Skin of body (tissue), 2 donors: ENCODE data around the gene MAP3K20. TPM values are rescaled to one million over a fixed set of nuclear protein-coding genes. Genes with fewer than 3 reads are reported as not detected.
"Not testable (repeated sequence)": the region's sequence is repeated elsewhere in the genome, so short reads cannot be mapped to it uniquely, and the experiment has no call there.

Experiments used
- DNase-seq: peaks from one replicate; lab custom pipeline; 2025; lab: John Stamatoyannopoulos, UW
- total RNA-seq: library from RNA; depleted of rRNA; stranded (reverse); fragments of >200 nt; gene quantifications from one replicate; pipeline ENCODE4 v1.2.3, GENCODE V29; 2014

Gene MAP3K20
- total RNA-seq, 1 donor from 2014 or later, result 60.2 TPM

DNA sequence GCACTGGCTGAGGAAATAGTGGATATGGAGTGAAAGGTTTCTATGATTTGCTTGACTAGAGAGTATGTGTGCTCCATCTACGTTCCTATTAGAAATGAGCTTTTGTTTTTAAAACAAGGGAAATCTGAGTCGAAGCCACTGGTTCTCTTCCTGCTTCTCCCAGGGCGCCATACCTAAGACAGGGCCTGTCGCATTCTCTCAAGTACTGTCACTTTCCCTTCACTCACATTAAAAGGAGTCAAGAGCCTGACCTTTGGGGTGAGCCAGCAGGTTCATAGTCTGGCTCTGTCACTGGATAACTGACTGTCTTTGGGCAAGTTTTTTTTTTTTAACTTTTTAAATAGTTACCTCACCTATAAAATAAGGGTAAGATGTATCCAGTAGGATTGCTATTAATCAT is 121.0 kb downstream of the MAP3K20 start:
- DNase-seq, result no peak

DNA sequence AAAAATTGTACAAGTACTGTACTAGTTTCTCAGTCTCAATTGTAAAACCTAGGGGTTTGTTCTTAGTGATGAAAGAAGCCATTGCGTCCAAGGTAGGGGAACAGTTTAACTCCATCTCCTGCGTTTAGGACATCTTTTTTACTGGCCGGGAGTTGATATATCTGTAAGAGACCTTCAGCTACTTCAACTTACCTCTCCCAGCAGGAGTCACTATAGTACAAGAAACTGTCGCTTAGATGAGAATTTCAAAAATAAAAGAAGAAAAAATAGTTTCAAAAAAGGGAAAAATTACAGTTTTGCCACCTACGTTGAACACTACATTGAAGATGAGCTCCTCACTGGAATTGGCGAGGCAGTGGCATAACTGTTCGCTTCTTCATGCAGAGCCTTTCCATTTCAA is 122.7 kb downstream of the MAP3K20 start:
- DNase-seq, result no peak

- no peak for DNase-seq
Observed at GRCh38 chr2:173199294-173199693, 123.6 kb downstream of the MAP3K20 start.

GRCh38 chr2:173202570-173202969 is 126.9 kb downstream of the MAP3K20 start:
- DNase-seq, result no peak

DNA sequence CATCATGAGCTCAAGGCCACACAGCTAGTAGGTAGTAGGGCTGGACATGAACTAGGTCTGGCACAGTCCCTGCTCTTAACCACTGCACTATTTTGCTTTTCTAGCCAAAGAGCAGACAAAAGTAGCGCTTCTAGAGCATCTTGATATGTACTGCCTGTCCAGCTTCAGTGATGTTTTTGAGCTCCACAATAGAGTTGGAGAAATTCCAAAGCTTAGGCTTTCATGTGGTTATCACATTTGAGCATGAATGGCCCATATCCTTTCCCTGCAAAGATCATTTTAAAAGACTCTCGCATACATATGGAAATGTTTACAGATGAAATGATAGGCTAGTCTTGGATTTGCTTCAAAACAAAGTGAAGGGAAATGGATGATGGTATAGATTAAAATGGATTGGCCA is 128.7 kb downstream of the MAP3K20 start:
- peak; percentile 2 for DNase-seq

DNA sequence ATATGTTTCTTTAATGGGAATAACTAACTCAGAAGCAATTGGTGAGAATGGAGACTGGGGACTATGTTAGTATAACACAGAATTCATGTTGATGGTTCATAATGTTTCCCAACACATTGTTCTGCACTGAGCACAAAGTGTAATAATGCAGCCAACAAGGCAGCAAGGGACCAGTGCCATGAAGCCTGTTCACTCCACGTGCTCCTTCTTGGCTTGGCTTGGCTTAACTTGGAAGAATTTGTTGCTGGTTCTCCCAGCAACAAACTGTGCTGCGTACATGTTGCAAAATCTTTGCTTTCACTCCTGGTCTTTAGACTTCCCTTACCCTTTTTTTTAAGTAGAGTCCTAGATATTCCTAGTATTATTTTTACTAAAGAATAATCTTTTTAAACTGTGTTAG is 129.7 kb downstream of the MAP3K20 start:
- DNase-seq, result peak; percentile 77

GRCh38 chr2:173207124-173207523 is 131.5 kb downstream of the MAP3K20 start:
- not testable (repeated sequence) for DNase-seq

- DNase-seq, result peak; percentile 91
Observed at GRCh38 chr2:173210270-173211196, 134.9 kb downstream of the MAP3K20 start.

- DNase-seq, result no peak
Observed at GRCh38 chr2:173213181-173213580, 137.5 kb downstream of the MAP3K20 start.

DNA sequence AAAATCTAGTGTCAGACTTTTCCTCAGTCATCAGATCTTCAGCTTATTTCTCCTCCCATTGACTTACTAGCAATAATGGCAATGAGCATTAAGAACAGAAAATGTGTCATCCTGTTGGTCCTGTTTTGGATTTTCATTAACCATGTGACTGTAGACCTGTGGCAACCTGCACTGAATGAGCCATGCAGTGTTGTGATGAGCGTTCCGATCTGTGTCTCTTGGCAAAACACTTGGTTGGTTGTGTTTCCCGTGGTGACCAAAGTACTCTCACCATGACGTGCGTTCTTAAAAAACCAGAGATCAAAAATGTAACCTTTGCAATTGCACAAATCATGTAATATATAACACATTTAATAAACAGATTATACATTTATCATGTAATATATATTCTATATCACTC is 138.6 kb downstream of the MAP3K20 start:
- no peak for DNase-seq

- no peak for DNase-seq
Observed at GRCh38 chr2:173215316-173215715, 139.7 kb downstream of the MAP3K20 start.

DNA sequence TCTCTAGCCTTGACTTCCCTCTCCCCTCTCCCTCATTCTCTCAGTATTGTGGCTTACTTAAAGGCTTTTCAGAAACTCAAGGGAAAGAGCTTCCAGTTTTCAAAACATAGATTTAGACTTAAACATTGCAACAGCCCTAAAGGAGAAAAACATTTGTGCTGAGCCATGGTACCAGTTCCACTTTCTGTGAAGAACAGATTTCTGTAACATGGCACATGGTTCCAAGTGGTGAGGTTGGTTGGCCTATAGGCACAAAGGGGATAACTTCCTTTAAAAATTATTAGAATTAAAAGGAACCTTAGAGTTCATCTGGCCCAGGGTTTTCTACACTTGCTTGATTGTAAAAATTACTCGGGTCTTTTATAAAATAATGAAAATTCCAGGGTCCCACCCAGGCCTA is 140.4 kb downstream of the MAP3K20 start:
- no peak for DNase-seq

DNA sequence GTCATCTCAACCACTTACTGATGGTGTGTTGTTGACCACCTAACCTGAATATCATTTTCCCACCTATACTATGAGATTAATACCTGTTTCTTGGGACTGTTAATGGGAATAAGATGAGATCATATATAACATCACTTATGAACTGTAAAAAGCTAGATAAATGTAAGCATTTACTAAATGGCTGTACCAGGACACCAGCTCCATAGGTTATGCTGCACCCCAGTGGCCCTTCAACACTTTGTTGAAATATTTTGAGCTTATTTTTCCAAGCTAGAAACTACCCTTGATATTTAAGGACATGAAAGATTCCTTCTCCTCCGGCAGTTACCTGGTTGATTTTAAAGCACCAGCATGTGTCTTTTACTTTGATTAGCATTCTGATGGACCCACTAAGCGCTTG is 141.0 kb downstream of the MAP3K20 start:
- no peak for DNase-seq

- no peak for DNase-seq
Observed at GRCh38 chr2:173217116-173217840, 141.6 kb downstream of the MAP3K20 start.

- DNase-seq, result no peak
Observed at GRCh38 chr2:173218326-173219056, 142.8 kb downstream of the MAP3K20 start.

- DNase-seq, result no peak
Observed at GRCh38 chr2:173221132-173221695, 145.6 kb downstream of the MAP3K20 start.

DNA sequence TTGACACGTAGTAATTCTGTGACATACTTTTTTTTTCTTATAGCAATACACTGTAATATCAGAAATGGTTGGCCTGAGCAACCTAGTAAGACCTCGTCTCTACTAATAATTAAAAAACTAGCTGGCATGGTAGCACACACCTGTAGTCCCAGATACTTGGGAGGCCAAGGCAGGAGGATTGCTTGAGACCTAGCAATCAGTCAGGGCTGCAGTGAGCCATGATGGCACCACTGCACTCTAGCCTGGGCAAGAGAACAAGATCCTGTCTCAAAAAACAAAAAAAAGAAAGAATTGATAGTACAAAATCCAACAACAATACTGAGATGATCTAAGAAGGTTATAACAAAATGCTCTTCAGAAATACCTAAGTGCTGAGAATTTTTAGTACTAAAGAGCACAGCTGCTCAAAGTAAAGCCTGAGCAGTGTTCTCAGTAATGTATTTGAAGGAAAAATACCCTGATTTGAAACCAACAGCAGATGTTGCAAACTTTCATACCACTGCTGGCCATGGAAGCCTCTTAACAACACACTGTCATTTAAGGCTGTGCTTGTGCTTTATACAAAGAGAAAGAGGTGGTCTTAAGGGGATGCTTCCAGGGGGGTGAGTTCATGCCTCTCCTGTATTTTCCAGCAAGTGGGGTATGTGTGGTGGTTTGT is 146.4 kb downstream of the MAP3K20 start:
- no peak for DNase-seq

DNA sequence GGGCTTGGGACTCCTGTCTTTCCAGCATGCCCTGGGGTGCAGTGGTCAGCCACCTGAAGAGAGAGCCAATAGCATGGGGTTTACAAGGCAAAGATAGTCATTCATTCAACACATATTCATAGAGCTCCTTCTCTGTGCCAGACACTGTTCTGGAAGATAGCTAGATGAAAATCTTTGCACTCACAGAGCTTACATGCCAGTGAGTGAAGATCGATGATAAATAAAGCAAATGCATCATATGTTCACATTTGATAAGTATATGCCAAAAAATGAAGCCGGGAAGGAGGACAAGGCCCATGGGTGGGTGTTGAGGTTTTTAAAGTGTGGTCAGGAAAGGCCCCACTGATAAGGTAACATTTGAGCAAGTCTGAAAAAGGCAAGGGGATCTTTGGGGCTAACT is 148.2 kb downstream of the MAP3K20 start:
- no peak for DNase-seq

- no peak for DNase-seq
Observed at GRCh38 chr2:173226899-173227698, 151.5 kb downstream of the MAP3K20 start.

DNA sequence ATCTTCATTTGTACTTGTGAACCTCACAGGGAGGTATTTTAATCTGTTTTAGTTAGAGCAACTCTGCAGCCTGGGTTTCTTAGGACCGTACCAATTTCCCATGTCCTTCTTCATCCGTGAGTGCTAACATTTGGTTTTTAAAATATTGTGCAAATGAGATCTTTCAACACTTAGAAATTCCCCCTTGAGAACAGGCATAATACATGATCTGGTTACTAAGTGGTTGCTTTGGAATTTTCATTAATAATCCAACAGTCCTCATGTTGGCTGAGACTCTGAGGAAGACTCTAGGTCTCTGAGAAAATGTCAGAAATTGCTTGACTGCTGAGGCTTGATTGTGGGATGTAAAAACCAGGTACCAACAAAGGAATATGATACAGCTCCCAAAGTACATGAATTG is 153.4 kb downstream of the MAP3K20 start:
- DNase-seq, result no peak
